Ovary (tissue), 9 donors: ENCODE data around the gene ANK3. TPM values are rescaled to one million over a fixed set of nuclear protein-coding genes. Genes with fewer than 3 reads are reported as not detected.

ENCODE experiments used
- DNase-seq, 5 donors: peaks; one replicate each; pipeline ENCODE4 v3.0.0-alpha.2; 2019 to 2020
- H3K27ac ChIP-seq, 2 donors: fragments of 200-600 bp; one replicate each; pipeline versions ENCODE4 v1.5.1 to v1.8.0; 2019 to 2022
- H3K27me3 ChIP-seq: fragments of 200-600 bp; one replicate; pipeline ENCODE4 v1.8.0; 2022
- H3K36me3 ChIP-seq: fragments of 200-600 bp; sonication (generic); one replicate; pipeline ENCODE4 v1.5.1; 2019
- H3K4me1 ChIP-seq: one replicate; pipeline ENCODE4 v1.8.1; 2013; ENCODE audit warnings: mild to moderate bottlenecking, moderate library complexity; ENCODE audit not compliant: insufficient read depth
- H3K4me3 ChIP-seq: fragments of 200-600 bp; sonication (generic); one replicate; pipeline ENCODE4 v1.5.1; 2017
- H3K9me3 ChIP-seq, 2 donors: fragments of 200-600 bp in 1 of 2; sonication (generic) in 1 of 2; one replicate each; pipeline versions ENCODE4 v1.5.1 to v1.8.1; 2013 to 2019; ENCODE audit warnings: mild to moderate bottlenecking in 1 of 2, moderate library complexity in 1 of 2
- EP300 ChIP-seq: sonication (generic); formaldehyde crosslinking; IDR thresholded peaks from one replicate; pipeline ENCODE4 v1.6.1; 2017; ENCODE audit warnings: antibody characterized with exemption
- POLR2A ChIP-seq: fragments of 450-650 bp; IDR thresholded peaks from one replicate; pipeline ENCODE4 v1.6.1; 2017; ENCODE audit warnings: antibody characterized with exemption, mild to moderate bottlenecking, moderate library complexity
- whole genome bisulfite sequencing, 3 donors: extraction: QIAGEN DNeasy Blood & Tissue Kit in 1 of 3; methylation state at CpG; one replicate each; pipeline versions ENCODE4 v1.1.5 to v1.1.7; 2013 to 2017; 5-methylcytosine and 5-hydroxymethylcytosine counted together
- intact Hi-C, 4 donors: fragments of 100-400 bp; cut with DNase I; formaldehyde crosslinking; loops; one replicate each; pipeline versions ENCODE4 v1.11.0 to v1.15.1; 2022 to 2023
- polyA plus RNA-seq, 2 donors: library from polyadenylated mRNA; stranded (reverse); fragments of 200-250 nt in 1 of 2; fragments of 350-450 nt in 1 of 2; fragmentation: Illumina TruSeq in 1 of 2; extraction: RNeasy Lipid Tissue Mini Kit (QIAGEN cat#74804) in 1 of 2; gene quantifications; one replicate each; pipeline ENCODE4 v1.2.3, GENCODE V29; 2013 to 2014
- total RNA-seq, 7 donors: library from RNA; depleted of rRNA in 2 of 7; stranded (reverse); fragments of >200 nt in 2 of 7; fragmentation: NEBNext Ultra II Directional in 3 of 7; extraction: Animal tissue kit (Norgen Biotek cat#: 25700) in 3 of 7; gene quantifications; one replicate each; pipeline versions ENCODE4 v1.1.0 to v1.2.4, GENCODE V29; 2016 to 2023
- TF ChIP-seq, protein P1 (sequence below), 3 donors: fragments of 450-650 bp in 2 of 3; fragments of 200-600 bp in 1 of 3; IDR thresholded peaks; one replicate each; pipeline versions ENCODE4 v1.5.1 to v1.8.0; 2016 to 2022; ENCODE audit warnings: antibody characterized with exemption in 3 of 3, mild to moderate bottlenecking in 1 of 3
- donor health status: DM: no; HTN: no; CAD: no; lungs with moderate emphysema.
- donor health status: DM: no; HTN: no; CAD: no.
- donor health status: Bipolar disorder and iron deficiency.
- donor health status: DM: yes; HTN: yes; CAD: no.
- donor health status: DM: no; HTN: no; CAD: no.
- donor health status: DM: yes; HTN: yes; CAD: no.

ANK3 gene
- total and polyA plus RNA-seq, 9 donors = 11.4 to 74.1 (median 28.3) TPM

DNA sequence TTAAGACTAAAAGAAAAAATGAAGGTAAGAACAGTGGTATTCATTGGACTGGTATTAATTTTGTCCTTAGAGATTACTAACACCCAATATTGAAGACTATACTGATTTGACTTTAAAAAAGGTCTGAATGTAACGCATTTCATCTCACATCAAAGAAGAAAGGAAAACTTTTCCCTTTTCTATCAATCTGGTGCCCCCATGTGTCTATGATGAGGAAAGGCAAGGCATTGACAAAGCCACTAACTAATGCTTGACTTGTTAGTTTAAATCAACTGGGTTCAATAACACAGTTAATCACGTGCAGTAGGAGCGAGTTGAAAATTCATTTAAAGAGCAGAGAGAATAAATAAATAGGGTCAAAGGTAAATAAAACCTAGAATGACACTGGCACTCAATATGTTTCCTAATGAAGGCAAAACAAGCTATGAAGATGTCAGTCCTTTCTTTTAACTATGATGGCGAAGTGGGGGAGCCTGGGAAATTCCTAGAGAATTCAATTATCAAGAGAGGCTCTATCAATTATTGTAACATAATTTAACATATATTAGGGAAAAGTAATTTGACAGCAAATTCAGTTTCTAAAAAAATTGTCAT is 180.9 kb downstream of the ANK3 start:
- 31 to 36% (median 34%) methylated on average over 4 of the region's 4 CpGs for WGBS, 3 donors
- H3K27me3 ChIP-seq = no peaks in the 10 kb centered on the region
- intact Hi-C loops = loop anchor here in 3 of 4 donors (5.0 to 10.0 kb wide), 5 partner anchors 106 to 584 kb away; no protein-coding TSS in a partner anchor

DNA sequence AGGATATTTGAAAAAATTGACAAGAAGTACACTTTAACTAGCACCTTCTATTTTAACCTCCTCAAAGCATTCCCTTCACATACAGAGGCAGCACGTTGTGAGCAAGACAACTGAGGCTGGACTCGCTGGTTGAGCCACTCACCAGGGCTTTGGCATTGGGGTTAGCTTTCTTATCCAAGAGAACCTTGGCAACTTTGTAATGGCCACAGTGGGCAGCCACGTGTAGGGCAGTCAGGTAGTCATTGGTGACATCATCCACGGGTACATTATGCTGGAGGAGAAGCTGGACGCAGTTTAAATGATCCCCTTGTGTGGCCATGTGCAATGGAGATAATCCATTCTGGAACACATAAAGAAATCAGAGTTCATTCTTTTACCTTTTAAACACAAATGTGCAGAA is 181.8 kb downstream of the ANK3 start:
- H3K4me1 ChIP-seq = no peaks in the 10 kb centered on the region
- no peaks in the 10 kb centered on the region for H3K9me3 ChIP-seq
- intact Hi-C loops = loop anchor here in 3 of 4 donors (5.0 to 10.0 kb wide), 5 partner anchors 106 to 583 kb away; no protein-coding TSS in a partner anchor
- no peaks in the 10 kb centered on the region for H3K27me3 ChIP-seq
- 84 to 89% (median 87%) methylated on average over 5 of the region's 5 CpGs for WGBS, 3 donors
- no peaks in the 10 kb centered on the region for H3K36me3 ChIP-seq
- H3K27ac ChIP-seq = no peak overlapping the region
- no peak overlapping the region for H3K4me3 ChIP-seq
- TF ChIP-seq, protein P1, sequence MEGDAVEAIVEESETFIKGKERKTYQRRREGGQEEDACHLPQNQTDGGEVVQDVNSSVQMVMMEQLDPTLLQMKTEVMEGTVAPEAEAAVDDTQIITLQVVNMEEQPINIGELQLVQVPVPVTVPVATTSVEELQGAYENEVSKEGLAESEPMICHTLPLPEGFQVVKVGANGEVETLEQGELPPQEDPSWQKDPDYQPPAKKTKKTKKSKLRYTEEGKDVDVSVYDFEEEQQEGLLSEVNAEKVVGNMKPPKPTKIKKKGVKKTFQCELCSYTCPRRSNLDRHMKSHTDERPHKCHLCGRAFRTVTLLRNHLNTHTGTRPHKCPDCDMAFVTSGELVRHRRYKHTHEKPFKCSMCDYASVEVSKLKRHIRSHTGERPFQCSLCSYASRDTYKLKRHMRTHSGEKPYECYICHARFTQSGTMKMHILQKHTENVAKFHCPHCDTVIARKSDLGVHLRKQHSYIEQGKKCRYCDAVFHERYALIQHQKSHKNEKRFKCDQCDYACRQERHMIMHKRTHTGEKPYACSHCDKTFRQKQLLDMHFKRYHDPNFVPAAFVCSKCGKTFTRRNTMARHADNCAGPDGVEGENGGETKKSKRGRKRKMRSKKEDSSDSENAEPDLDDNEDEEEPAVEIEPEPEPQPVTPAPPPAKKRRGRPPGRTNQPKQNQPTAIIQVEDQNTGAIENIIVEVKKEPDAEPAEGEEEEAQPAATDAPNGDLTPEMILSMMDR (IDR thresholded peaks at IDR 0.05) = no peak
- TF ChIP-seq POLR2A (no peak), EP300 (no peak)
- DNase-seq = no peak

More for the DNA sequence above, 180.9 kb downstream of the ANK3 start:
- DNase-seq = no peak
- Histone ChIP-seq H3K4me1 (no peaks in the 10 kb centered on the region), H3K36me3 (no peaks in the 10 kb centered on the region), H3K9me3 (no peaks in the 10 kb centered on the region), H3K4me3 (no peak overlapping the region), H3K27ac (no peak overlapping the region)
- no peak for TF ChIP-seq EP300
- TF ChIP-seq, protein P1 (IDR thresholded peaks at IDR 0.05) = peak in 2 of 3 donors; percentile 31 to 71

DNA sequence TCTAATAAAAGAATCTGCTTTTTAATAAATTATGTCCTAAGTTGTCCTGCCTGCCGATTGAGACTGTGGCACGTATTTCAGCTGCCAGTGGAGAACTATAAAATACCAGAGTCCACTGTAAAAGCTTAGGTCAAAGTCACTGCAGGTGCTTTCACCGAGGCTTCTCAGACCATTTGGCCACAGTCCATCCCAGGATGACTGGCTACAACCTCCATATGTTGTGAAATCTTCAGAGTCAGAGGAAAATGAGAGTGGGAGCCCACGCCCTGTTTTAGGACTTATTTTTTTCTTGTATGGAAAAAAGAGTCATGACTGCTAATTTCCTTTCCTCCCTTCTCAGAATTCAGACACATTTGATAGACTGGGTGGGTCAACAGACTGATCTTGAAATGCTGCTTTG is 182.9 kb downstream of the ANK3 start:
- Histone ChIP-seq H3K27me3 (no peaks in the 10 kb centered on the region), H3K4me3 (no peak overlapping the region), H3K4me1 (no peaks in the 10 kb centered on the region), H3K27ac (no peak overlapping the region), H3K36me3 (no peaks in the 10 kb centered on the region), H3K9me3 (no peaks in the 10 kb centered on the region)
- intact Hi-C loops = loop anchor here in 3 of 4 donors (5.0 to 10.0 kb wide), 5 partner anchors 104 to 582 kb away; no protein-coding TSS in a partner anchor
- WGBS, 3 donors = 44 to 59% (median 55%) methylated on average over 4 of the region's 4 CpGs
- TF ChIP-seq POLR2A (no peak), EP300 (no peak)
- TF ChIP-seq, protein P1 (IDR thresholded peaks at IDR 0.05) = no peak
- DNase-seq = no peak

DNA sequence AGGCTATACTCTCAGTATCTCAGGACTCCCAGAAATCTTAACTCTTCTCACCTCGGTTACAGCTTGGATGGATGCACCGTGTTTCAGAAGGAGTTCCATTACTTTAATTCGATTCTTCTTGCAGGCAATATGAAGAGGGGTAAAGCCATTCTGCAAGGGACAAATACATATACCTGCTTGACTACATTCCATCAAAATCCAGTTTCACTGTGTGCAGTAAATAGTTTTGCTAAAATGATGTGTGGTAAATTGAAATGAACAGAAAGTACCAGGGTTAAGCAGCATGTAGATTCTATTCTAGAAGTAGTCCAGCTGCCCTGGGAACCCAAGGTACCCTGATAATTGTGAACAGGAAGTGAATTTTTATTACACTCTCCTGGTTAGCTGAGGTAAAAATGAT is 183.9 kb downstream of the ANK3 start:
- intact Hi-C loops = loop anchor here in 3 of 4 donors (5.0 to 10.0 kb wide), 5 partner anchors 103 to 581 kb away; no protein-coding TSS in a partner anchor
- no peaks in the 10 kb centered on the region for H3K36me3 ChIP-seq
- WGBS, 3 donors = 88 to 93% (median 90%) methylated on average over 3 of the region's 3 CpGs

More for the DNA sequence above, 183.9 kb downstream of the ANK3 start:
- H3K9me3 ChIP-seq = no peaks in the 10 kb centered on the region
- no peak overlapping the region for H3K27ac ChIP-seq
- no peaks in the 10 kb centered on the region for H3K27me3 ChIP-seq
- H3K4me1 ChIP-seq = no peaks in the 10 kb centered on the region
- no peak overlapping the region for H3K4me3 ChIP-seq
- DNase-seq = no peak
- TF ChIP-seq EP300 = no peak
- TF ChIP-seq POLR2A = no peak
- TF ChIP-seq, protein P1 (IDR thresholded peaks at IDR 0.05) = no peak
